PC-3 (cell line): ENCODE measurements around the gene RPL15. TPM values are rescaled to one million over a fixed set of nuclear protein-coding genes. Genes with fewer than 3 reads are reported as not detected.

Experiments used
- ATAC-seq: fragments of 200-7000 bp; cut with Tn5 transposase; 2 replicates; pipeline ENCODE4 v1.9.1; 2020; ENCODE audit warnings: mild to moderate bottlenecking, moderate library complexity
- BruUV-seq: library from RNA; stranded (reverse); fragments of 400-500 nt; replicated peaks from 2 replicates; lab custom pipeline; 2021; lab: Mats Ljungman, UMichigan
- CTCF ChIA-PET: fragments of 300-600 bp; sonication (Branson Sonifier 250); formaldehyde crosslinking; loops from one replicate; lab custom pipeline; 2022; ENCODE audit warnings: antibody characterized with exemption; lab: Charles Lee
- POLR2A ChIA-PET: fragments of 300-600 bp; sonication (Branson Sonifier 250); formaldehyde crosslinking; loops from one replicate; lab custom pipeline; 2022; ENCODE audit warnings: antibody characterized with exemption; ENCODE audit not compliant: unreplicated experiment; lab: Charles Lee
- DNase-seq: peaks from one replicate; pipeline ENCODE4 v3.0.0-alpha.2; 2015
- H2AFZ ChIP-seq: fragments of 300-600 bp; sonication (generic); 2 replicates; pipeline ENCODE4 v1.6.0; 2016; ENCODE audit warnings: antibody characterized with exemption, low read length
- H3F3A ChIP-seq: fragments of 300-600 bp; sonication (generic); one replicate; pipeline ENCODE4 v1.6.0; 2017; ENCODE audit warnings: antibody characterized with exemption, low read length, control low read depth, mild to moderate bottlenecking; ENCODE audit not compliant: unreplicated experiment
- H3K27ac ChIP-seq: fragments of 300-600 bp; sonication (generic); 2 replicates; pipeline ENCODE4 v1.5.1; 2016; ENCODE audit warnings: mild to moderate bottlenecking, low read length
- H3K27me3 ChIP-seq: fragments of 300-600 bp; sonication (generic); 2 replicates; pipeline ENCODE4 v1.6.1; 2016; ENCODE audit warnings: low read length, mixed read lengths
- H3K36me3 ChIP-seq: fragments of 300-600 bp; sonication (generic); 2 replicates; pipeline ENCODE4 v1.6.1; 2016; ENCODE audit warnings: low read depth, mixed run types, low read length, mixed read lengths
- H3K4me1 ChIP-seq: fragments of 300-600 bp; sonication (generic); 2 replicates; pipeline ENCODE4 v1.5.1; 2016; ENCODE audit warnings: low read length; ENCODE audit not compliant: insufficient read depth
- H3K4me2 ChIP-seq: fragments of 300-600 bp; sonication (generic); 2 replicates; pipeline ENCODE4 v1.6.0; 2016; ENCODE audit warnings: low read length
- H3K4me3 ChIP-seq: fragments of 300-600 bp; sonication (generic); 2 replicates; pipeline ENCODE4 v1.5.1; 2016; ENCODE audit warnings: mild to moderate bottlenecking, low read length, mixed read lengths
- H3K79me2 ChIP-seq: fragments of 300-600 bp; sonication (generic); 2 replicates; pipeline ENCODE4 v1.6.1; 2017; ENCODE audit warnings: low read length, mixed read lengths
- H3K9ac ChIP-seq: fragments of 300-600 bp; sonication (generic); 2 replicates; pipeline ENCODE4 v1.6.0; 2016; ENCODE audit warnings: mild to moderate bottlenecking, low read length
- H3K9me2 ChIP-seq: fragments of 300-600 bp; sonication (generic); replicated peaks from 2 replicates; pipeline ENCODE4 v1.6.1; 2016; ENCODE audit warnings: mixed run types, low read length, mixed read lengths
- H3K9me3 ChIP-seq: fragments of 300-600 bp; sonication (generic); 2 replicates; pipeline ENCODE4 v1.6.1; 2016; ENCODE audit warnings: low read length, mixed read lengths
- H4K20me1 ChIP-seq: fragments of 300-600 bp; sonication (generic); 2 replicates; pipeline ENCODE4 v1.6.1; 2016; ENCODE audit warnings: low read length, mixed read lengths
- EZH2 ChIP-seq: fragments of 300-600 bp; sonication (generic); IDR thresholded peaks from one replicate; pipeline ENCODE4 v1.6.1; 2017; ENCODE audit warnings: antibody characterized with exemption, mild to moderate bottlenecking, low read length; ENCODE audit not compliant: unreplicated experiment
- EZH2phosphoT487 ChIP-seq: fragments of 300-600 bp; sonication (generic); IDR thresholded peaks from 2 replicates; pipeline ENCODE4 v1.6.1; 2018; ENCODE audit warnings: mild to moderate bottlenecking, antibody characterized with exemption, low read length, borderline replicate concordance
- intact Hi-C: fragments of 100-400 bp; cut with micrococcal nuclease; formaldehyde crosslinking; loops from 2 replicates; pipeline ENCODE4 v1.9.0; 2023
- total RNA-seq: library from RNA; depleted of rRNA; stranded (reverse); fragments of >200 nt; gene quantifications from 2 replicates; pipeline ENCODE4 v1.2.3, GENCODE V29; 2014
- TF ChIP-seq, protein P1 (sequence below): fragments of 300-600 bp; sonication (generic); conservative IDR thresholded peaks from 2 replicates; pipeline ENCODE4 v1.5.1; 2017; ENCODE audit warnings: antibody characterized with exemption, low read depth, mild to moderate bottlenecking, low read length

Gene RPL15
- total RNA-seq, 1 experiment from 2014 or later = 1,904 TPM

DNA sequence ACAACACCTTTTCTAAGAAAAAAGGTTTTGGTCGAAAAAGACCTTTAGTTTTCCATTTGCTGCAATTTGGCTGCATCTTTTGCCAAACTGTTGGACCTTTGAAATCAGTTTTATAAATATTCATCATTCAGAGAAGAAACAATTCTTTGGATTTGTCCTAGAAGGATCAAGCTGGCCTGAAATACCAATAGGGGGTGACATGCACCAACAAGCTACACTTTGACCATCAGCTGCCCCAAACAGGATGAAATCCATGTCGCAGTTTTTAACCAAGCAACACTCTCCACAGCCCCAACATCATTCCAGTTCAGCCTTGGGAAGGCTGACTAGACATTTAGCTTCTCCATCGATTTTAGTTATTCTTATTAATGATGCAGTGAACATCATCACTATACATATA, 9.8 kb downstream of the RPL15 start:
- no TSS peak for BruUV-seq
- POLR2A ChIA-PET = no interaction called here
- H3F3A ChIP-seq = no peaks in the 10 kb centered on the region

DNA sequence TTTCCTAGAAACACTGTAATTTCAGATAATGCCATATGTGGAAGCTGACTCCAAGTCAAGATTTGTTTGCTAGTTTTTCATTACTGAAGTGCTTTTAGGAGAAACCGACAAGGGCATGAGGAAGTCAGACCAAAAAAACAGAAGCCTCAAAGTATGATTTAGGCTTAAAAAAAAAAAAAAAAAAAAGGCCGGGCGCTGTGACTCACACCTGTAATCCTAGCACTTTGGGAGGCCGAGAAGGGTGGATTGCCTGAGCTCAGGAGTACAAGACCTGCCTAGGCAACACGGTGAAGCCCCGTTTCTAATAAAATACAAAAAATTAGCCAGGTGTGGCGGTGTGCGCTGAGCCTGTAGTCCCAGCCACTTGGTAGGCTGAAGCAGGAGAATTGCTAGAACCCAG, 11.6 kb downstream of the RPL15 start:
- H3K4me2 ChIP-seq = no peak overlapping the region
- no peak overlapping the region for H3K9ac ChIP-seq
- ATAC-seq (no peak), DNase-seq (no peak)
- no TSS peak for BruUV-seq
- ChIA-PET CTCF (interaction anchor here (0.6 kb wide), 1 partner anchor 64 kb away, joined by 3 read pairs; no protein-coding TSS in a partner anchor), POLR2A (no interaction called here)
- H3K4me1 ChIP-seq = peaks cover 7% of the 10 kb centered on the region; the same call in 1 of the 2 replicates
- intact Hi-C loops = no loop called here
- H2AFZ ChIP-seq = no peak overlapping the region
- no peaks in the 10 kb centered on the region for H4K20me1 ChIP-seq
- H3K27ac ChIP-seq = no peak overlapping the region
- no peaks in the 10 kb centered on the region for H3K27me3 ChIP-seq
- no peaks in the 10 kb centered on the region for H3K9me3 ChIP-seq
- no peak for TF ChIP-seq EZH2phosphoT487
- no peak for TF ChIP-seq EZH2
- TF ChIP-seq, protein P1, sequence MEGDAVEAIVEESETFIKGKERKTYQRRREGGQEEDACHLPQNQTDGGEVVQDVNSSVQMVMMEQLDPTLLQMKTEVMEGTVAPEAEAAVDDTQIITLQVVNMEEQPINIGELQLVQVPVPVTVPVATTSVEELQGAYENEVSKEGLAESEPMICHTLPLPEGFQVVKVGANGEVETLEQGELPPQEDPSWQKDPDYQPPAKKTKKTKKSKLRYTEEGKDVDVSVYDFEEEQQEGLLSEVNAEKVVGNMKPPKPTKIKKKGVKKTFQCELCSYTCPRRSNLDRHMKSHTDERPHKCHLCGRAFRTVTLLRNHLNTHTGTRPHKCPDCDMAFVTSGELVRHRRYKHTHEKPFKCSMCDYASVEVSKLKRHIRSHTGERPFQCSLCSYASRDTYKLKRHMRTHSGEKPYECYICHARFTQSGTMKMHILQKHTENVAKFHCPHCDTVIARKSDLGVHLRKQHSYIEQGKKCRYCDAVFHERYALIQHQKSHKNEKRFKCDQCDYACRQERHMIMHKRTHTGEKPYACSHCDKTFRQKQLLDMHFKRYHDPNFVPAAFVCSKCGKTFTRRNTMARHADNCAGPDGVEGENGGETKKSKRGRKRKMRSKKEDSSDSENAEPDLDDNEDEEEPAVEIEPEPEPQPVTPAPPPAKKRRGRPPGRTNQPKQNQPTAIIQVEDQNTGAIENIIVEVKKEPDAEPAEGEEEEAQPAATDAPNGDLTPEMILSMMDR = no peak
- H3K36me3 ChIP-seq = no peaks in the 10 kb centered on the region
- H3K79me2 ChIP-seq = no peaks in the 10 kb centered on the region
- H3K9me2 ChIP-seq = no peaks in the 10 kb centered on the region
- no peak overlapping the region for H3K4me3 ChIP-seq
- no peaks in the 10 kb centered on the region for H3F3A ChIP-seq

More for the DNA sequence above, 9.8 kb downstream of the RPL15 start:
- Histone ChIP-seq H3K4me2 (no peak overlapping the region), H3K9ac (no peak overlapping the region), H3K36me3 (no peaks in the 10 kb centered on the region), H3K79me2 (no peaks in the 10 kb centered on the region), H3K27ac (no peak overlapping the region), H2AFZ (no peak overlapping the region), H4K20me1 (no peaks in the 10 kb centered on the region), H3K4me3 (no peak overlapping the region), H3K27me3 (no peaks in the 10 kb centered on the region), H3K9me2 (no peaks in the 10 kb centered on the region), H3K9me3 (no peaks in the 10 kb centered on the region), H3K4me1 (peaks cover 7% of the 10 kb centered on the region; the same call in 1 of the 2 replicates)
- intact Hi-C loops = no loop called here
- ATAC-seq = peak; percentile 18; the same call in 1 of the 2 replicates
- CTCF ChIA-PET = interaction anchor here (0.6 kb wide), 1 partner anchor 25 kb away, joined by 3 read pairs; no protein-coding TSS in a partner anchor
- TF ChIP-seq EZH2phosphoT487 = no peak
- TF ChIP-seq, protein P1 = peak; percentile 47
- DNase-seq = no peak

DNA sequence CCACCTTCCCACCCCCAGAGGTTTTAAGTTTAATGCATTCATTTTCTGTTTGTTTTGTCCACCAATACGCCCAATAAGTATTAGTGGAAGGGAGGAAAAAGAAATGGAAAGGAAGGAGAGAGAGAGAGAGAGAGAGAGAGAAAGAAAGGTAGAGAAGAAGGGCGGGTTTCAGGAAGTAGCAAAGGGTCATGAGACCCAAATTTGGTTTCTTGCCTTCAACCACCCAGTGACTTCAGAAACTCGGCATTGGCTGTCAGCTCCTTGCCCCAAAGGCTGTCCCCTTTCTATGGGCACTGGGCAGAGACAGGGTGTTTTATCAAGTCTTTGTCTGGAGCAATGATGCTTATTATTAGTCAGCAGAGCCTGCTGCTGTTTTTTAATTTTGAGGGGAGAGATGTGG, 14.7 kb downstream of the RPL15 start:
- H3K4me3 ChIP-seq = no peak overlapping the region
- H3K9me2 ChIP-seq = no peaks in the 10 kb centered on the region
- intact Hi-C loops = no loop called here
- no peaks in the 10 kb centered on the region for H3K9me3 ChIP-seq
- no peak overlapping the region for H3K9ac ChIP-seq
- no peaks in the 10 kb centered on the region for H4K20me1 ChIP-seq
- H2AFZ ChIP-seq = no peak overlapping the region
- H3K27ac ChIP-seq = no peak overlapping the region
- H3K4me1 ChIP-seq = peaks cover 7% of the 10 kb centered on the region; the same call in 1 of the 2 replicates
- no peaks in the 10 kb centered on the region for H3K27me3 ChIP-seq
- no TSS peak for BruUV-seq
- TF ChIP-seq EZH2phosphoT487 (no peak), EZH2 (no peak)
- TF ChIP-seq, protein P1 = no peak
- ATAC-seq = no peak
- H3K4me2 ChIP-seq = no peak overlapping the region
- no peaks in the 10 kb centered on the region for H3F3A ChIP-seq
- ChIA-PET POLR2A (no interaction called here), CTCF (no interaction called here)
- no peaks in the 10 kb centered on the region for H3K36me3 ChIP-seq
- DNase-seq = no peak
- no peaks in the 10 kb centered on the region for H3K79me2 ChIP-seq
